GM21423 (cell line): ENCODE results near the gene ZNF581.
A peak's percentile ranks its signal among the peaks of the same experiment; 100 is the strongest.

Source experiments
- ATAC-seq: cut with Tn5 transposase; IDR thresholded peaks from one replicate; pipeline ENCODE4 v1.9.1; 2021; ENCODE audit warnings: mild to moderate bottlenecking, moderate library complexity; ENCODE audit not compliant: unreplicated experiment

Gene ZNF581

GRCh38 chr19:55643003-55643886 is at the start of gene ZNF581:
Gene ZNF581, plus strand, starts transcription at chr19:55643649. Its CDS starts 923 bp downstream, at chr19:55644572.
- peak; percentile 34 for ATAC-seq

- no peak for ATAC-seq
These were observed 48.4 kb upstream of the ZNF581 start for GRCh38 chr19:55594996-55595545.

GRCh38 chr19:55596304-55596703 is 47.1 kb upstream of the ZNF581 start:
- no peak for ATAC-seq

GRCh38 chr19:55597501-55597921 is 45.9 kb upstream of the ZNF581 start:
- no peak for ATAC-seq

GRCh38 chr19:55598034-55598433 is 45.4 kb upstream of the ZNF581 start:
- no peak for ATAC-seq

- peak; percentile 43 for ATAC-seq
These were observed 44.6 kb upstream of the ZNF581 start for GRCh38 chr19:55598719-55599467.

- peak; percentile 51 for ATAC-seq
These were observed 44.0 kb upstream of the ZNF581 start, which contains the start of gene FIZ1 for GRCh38 chr19:55599468-55599841. Gene FIZ1, minus strand, starts transcription at chr19:55599517. Its CDS starts 1,652 bp downstream, at chr19:55597865.

GRCh38 chr19:55599842-55600661 is 43.4 kb upstream of the ZNF581 start, which contains the start of gene ZNF524:
Gene ZNF524, plus strand, starts transcription at chr19:55600288. Its CDS starts 1,825 bp downstream, at chr19:55602113.
- ATAC-seq = peak; percentile 46

GRCh38 chr19:55600662-55601028 is 42.8 kb upstream of the ZNF581 start:
- no peak for ATAC-seq

- ATAC-seq = no peak
These were observed 42.4 kb upstream of the ZNF581 start for GRCh38 chr19:55601084-55601483.

GRCh38 chr19:55602104-55603001 is 41.1 kb upstream of the ZNF581 start:
- ATAC-seq = no peak

- no peak for ATAC-seq
These were observed 40.3 kb upstream of the ZNF581 start for GRCh38 chr19:55603115-55603514.

GRCh38 chr19:55603581-55604292 is 39.7 kb upstream of the ZNF581 start:
- ATAC-seq = no peak

GRCh38 chr19:55605207-55605636 is 38.2 kb upstream of the ZNF581 start:
- ATAC-seq = peak; percentile 68

GRCh38 chr19:55605637-55606470 is 37.6 kb upstream of the ZNF581 start, which contains the start of gene ZNF865:
Gene ZNF865, plus strand, starts transcription at chr19:55605647. Its CDS starts 7,972 bp downstream, at chr19:55613619.
- peak; percentile 35 for ATAC-seq

- no peak for ATAC-seq
These were observed 37.0 kb upstream of the ZNF581 start for GRCh38 chr19:55606471-55606787.

- no peak for ATAC-seq
These were observed 36.6 kb upstream of the ZNF581 start for GRCh38 chr19:55606817-55607216.

- no peak for ATAC-seq
These were observed 34.1 kb upstream of the ZNF581 start for GRCh38 chr19:55609326-55609725.
